GM19023 (cell line): ENCODE data around the gene FBXO7.

Source experiments
- ATAC-seq: cut with Tn5 transposase; IDR thresholded peaks from one replicate; pipeline ENCODE4 v1.9.1; 2021; ENCODE audit warnings: mild to moderate bottlenecking, moderate library complexity; ENCODE audit not compliant: unreplicated experiment

The FBXO7 gene

DNA sequence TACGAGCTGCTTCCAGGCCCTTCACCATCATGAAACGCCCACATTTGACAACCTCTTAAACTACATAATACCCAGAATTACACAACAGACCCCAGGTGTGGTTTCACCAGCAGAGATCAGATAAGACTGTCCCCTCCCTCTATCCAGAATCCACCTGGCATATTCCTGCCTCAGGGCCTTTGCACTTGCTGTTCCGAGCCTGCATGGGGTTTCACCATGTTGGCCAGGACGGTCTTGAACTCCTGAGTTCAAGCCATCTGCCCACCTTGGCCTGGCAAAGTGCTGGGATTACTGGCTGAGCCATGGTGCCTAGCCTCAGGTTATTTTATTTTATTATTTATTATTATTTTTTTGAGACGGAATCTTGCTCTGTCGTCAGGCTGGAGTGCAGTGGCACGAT is 73.4 kb downstream of the FBXO7 start:
- no peak for ATAC-seq
